HepG2 (cell line): Measurements from ENCODE around the gene ZNF582. TPM values are rescaled to one million over a fixed set of nuclear protein-coding genes. Genes with fewer than 3 reads are reported as not detected.

Experiments
- ATF3 ChIP-seq: sonication (generic); formaldehyde crosslinking; IDR thresholded peaks from 2 replicates; pipeline ENCODE4 v1.4.0; 2020; ENCODE audit warnings: missing genetic modification reagents
- BRCA1 ChIP-seq: sonication (generic); formaldehyde crosslinking; IDR thresholded peaks from 2 replicates; pipeline ENCODE4 v1.4.0; 2020; ENCODE audit warnings: missing genetic modification reagents
- HNF4A ChIP-seq: sonication (generic); formaldehyde crosslinking; IDR thresholded peaks from 2 replicates; pipeline ENCODE4 v1.4.0; 2020; ENCODE audit warnings: missing genetic modification reagents
- KAT2B ChIP-seq: fragments of 150-350 bp; IDR thresholded peaks from 2 replicates; pipeline ENCODE4 v1.6.1; 2014; ENCODE audit warnings: low read depth, low read length, borderline replicate concordance
- KLF12 ChIP-seq: sonication (generic); formaldehyde crosslinking; IDR thresholded peaks from 2 replicates; pipeline ENCODE4 v1.4.0; 2020; ENCODE audit warnings: missing genetic modification reagents, borderline replicate concordance
- MTA3 ChIP-seq: sonication (generic); formaldehyde crosslinking; IDR thresholded peaks from 2 replicates; pipeline ENCODE4 v1.4.0; 2020; ENCODE audit warnings: missing genetic modification reagents
- MXI1 ChIP-seq: IDR thresholded peaks from 3 replicates; pipeline ENCODE4 v1.6.1; 2012; ENCODE audit warnings: low read depth, low read length, inconsistent platforms, borderline replicate concordance
- PRMT3 ChIP-seq: sonication (generic); formaldehyde crosslinking; IDR thresholded peaks from 2 replicates; pipeline ENCODE4 v1.8.1; 2022; ENCODE audit warnings: low read depth, mild to moderate bottlenecking, moderate library complexity, missing genetic modification reagents, borderline replicate concordance
- ZNF34 ChIP-seq: sonication (generic); formaldehyde crosslinking; IDR thresholded peaks from 2 replicates; pipeline ENCODE4 v1.4.0; 2020; ENCODE audit warnings: mild to moderate bottlenecking, missing genetic modification reagents, borderline replicate concordance
- ZNF703 ChIP-seq: sonication (generic); formaldehyde crosslinking; IDR thresholded peaks from 2 replicates; pipeline ENCODE4 v1.5.1; 2020; ENCODE audit warnings: missing genetic modification reagents, mild to moderate bottlenecking, moderate library complexity, borderline replicate concordance
- ZNF737 ChIP-seq: sonication (generic); formaldehyde crosslinking; IDR thresholded peaks from 2 replicates; pipeline ENCODE4 v1.5.0; 2020; ENCODE audit warnings: missing genetic modification reagents, mild to moderate bottlenecking, borderline replicate concordance
- ZNF777 ChIP-seq: sonication (generic); formaldehyde crosslinking; IDR thresholded peaks from 2 replicates; pipeline ENCODE4 v1.4.0; 2020; ENCODE audit warnings: missing genetic modification reagents
- ZNF850 ChIP-seq: sonication (generic); formaldehyde crosslinking; conservative IDR thresholded peaks from 2 replicates; pipeline ENCODE4 v1.9.0; 2021; ENCODE audit warnings: mild to moderate bottlenecking, missing genetic modification reagents
- polyA plus RNA-seq, 8 experiments: library from polyadenylated mRNA; depleted of rRNA in 3 of 8; stranded (reverse) in 7 of 8; unstranded in 1 of 8; fragments of >200 nt; fragmentation: Illumina TruSeq in 4 of 8; extraction: Trizol in 4 of 8; gene quantifications; 2 replicates each; pipeline versions ENCODE4 v1.2.1 to v1.2.3, GENCODE V29; 2011 to 2016; ENCODE audit warnings: low read depth in 4 of 8, missing spikeins in 1 of 8, mixed read lengths in 1 of 8; ENCODE audit not compliant: insufficient read depth in 1 of 8
- total RNA-seq, 5 experiments: library from RNA; depleted of rRNA; stranded (reverse); fragments of >200 nt; fragmentation: Illumina TruSeq; extraction: Trizol; gene quantifications; 2 replicates each; pipeline ENCODE4 v1.2.3, GENCODE V29; 2016; ENCODE audit warnings: low read depth in 1 of 5
- TF ChIP-seq, protein P1 (sequence below): sonication (generic); formaldehyde crosslinking; IDR thresholded peaks from 2 replicates; pipeline ENCODE4 v1.4.0; 2020; ENCODE audit warnings: mild to moderate bottlenecking, missing genetic modification reagents
- TF ChIP-seq, protein P2 (sequence below): IDR thresholded peaks from 2 replicates; pipeline ENCODE4 v1.6.1; 2016; ENCODE audit warnings: control low read depth
- TF ChIP-seq, protein P3 (sequence below): sonication (generic); formaldehyde crosslinking; IDR thresholded peaks from 2 replicates; pipeline ENCODE4 v1.5.1; 2020; ENCODE audit warnings: mild to moderate bottlenecking, missing genetic modification reagents

The ZNF582 gene
- total and polyA plus RNA-seq, 2 of the 13 experiments (the other 11 are each of a cell fraction or from before 2014, with no cell fraction given) = 0.83 to 1.6 TPM

DNA sequence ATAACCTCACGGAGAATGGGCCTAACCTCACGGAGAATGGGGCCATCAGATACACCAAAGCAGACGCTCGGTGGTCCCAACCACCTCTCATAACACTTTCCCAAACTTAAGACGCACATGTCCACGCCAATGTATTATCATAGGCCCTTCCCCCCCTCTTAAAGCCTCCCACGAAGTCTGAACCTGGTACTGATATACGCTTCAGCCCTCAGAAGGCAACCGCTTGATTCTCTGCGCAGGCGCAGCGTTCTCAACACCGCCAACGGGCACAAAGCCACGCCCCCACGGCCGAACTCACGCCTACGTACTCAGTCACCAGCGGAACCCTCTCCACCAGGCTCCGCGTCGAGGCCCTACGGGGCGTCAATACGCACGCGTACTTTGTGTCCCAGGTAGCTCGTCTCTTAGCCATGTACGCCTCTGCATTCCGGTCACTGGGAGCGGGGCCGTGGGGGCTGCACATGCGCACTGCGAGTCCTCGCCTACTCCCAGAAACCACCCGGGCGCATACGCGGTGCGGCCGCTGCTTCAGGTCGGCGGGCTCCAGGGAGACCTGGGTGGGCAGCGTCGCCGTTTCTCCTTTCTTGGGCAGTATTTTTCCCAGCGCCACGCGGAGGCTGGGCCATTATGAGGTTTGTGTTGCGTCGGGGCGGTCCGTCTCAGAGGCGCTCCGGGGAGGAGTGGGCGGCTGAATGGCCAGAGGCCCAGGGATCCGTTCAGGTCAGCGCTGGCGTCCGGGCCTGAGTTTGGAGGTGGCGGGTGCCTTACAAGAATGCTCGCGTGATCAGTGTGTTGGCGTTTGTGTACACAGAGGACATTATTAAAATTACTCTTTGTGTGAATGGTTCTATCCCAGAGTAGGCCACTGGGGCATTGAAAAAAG lies 25.3 kb downstream of the ZNF582 start (continued):
- TF ChIP-seq, protein P1, sequence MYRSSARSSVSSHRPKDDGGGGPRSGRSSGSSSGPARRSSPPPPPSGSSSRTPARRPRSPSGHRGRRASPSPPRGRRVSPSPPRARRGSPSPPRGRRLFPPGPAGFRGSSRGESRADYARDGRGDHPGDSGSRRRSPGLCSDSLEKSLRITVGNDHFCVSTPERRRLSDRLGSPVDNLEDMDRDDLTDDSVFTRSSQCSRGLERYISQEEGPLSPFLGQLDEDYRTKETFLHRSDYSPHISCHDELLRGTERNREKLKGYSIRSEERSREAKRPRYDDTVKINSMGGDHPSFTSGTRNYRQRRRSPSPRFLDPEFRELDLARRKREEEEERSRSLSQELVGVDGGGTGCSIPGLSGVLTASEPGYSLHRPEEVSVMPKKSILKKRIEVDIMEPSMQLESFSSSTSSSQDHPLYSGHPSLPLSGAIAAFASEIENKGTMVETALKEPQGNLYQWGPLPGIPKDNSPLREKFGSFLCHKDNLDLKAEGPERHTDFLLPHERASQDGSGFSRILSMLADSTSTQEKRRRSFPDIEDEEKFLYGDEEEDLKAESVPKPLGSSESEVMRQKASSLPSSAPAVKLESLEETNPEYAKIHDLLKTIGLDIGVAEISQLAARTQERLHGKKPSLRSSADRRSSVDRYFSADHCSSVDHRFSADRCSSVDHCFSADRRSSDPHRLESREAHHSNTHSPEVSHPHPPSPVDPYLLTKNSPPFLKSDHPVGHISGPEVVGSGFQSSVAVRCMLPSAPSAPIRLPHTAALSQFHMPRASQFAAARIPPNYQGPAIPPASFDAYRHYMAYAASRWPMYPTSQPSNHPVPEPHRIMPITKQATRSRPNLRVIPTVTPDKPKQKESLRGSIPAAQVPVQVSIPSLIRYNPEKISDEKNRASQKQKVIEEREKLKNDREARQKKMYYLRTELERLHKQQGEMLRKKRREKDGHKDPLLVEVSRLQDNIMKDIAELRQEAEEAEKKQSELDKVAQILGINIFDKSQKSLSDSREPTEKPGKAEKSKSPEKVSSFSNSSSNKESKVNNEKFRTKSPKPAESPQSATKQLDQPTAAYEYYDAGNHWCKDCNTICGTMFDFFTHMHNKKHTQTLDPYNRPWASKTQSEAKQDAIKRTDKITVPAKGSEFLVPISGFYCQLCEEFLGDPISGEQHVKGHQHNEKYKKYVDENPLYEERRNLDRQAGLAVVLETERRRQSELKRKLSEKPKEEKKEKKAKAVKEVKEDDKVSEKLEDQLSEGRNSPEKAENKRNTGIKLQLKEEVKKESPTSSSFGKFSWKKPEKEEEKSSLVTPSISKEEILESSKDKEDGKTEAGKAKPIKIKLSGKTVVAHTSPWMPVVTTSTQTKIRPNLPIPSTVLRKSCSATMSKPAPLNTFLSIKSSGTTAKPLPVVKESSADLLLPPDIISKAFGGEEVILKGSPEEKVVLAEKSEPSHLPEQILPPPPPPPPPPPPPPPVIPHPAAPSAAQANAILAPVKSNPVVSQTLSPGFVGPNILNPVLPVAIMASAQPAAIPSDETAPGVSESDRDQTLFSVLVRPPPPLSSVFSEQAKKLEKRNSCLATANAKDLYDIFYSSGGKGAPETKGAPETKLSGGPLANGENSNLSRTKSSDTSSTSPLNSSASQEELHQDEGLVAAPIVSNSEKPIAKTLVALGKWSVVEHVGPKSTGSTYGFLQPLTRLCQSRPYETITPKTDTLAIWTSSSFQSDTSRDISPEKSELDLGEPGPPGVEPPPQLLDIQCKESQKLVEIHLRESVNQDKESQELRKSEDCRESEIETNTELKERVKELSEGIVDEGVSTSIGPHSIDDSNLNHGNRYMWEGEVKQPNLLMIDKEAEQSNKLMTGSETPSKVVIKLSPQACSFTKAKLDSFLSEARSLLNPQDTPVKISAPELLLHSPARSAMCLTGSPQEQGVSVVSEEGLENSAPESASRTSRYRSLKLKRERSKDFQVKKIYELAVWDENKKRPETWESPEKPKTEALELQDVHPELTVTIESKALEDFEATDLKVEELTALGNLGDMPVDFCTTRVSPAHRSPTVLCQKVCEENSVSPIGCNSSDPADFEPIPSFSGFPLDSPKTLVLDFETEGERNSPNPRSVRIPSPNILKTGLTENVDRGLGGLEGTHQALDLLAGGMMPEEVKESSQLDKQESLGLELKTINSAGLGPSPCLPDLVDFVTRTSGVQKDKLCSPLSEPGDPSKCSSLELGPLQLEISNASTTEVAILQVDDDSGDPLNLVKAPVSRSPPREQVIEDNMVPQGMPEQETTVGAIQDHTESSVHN (CRISPR knock-in tag) = no peak
- TF ChIP-seq HNF4A (CRISPR knock-in tag) (no peak; the same call in 1 of the 2 replicates), ZNF850 (CRISPR knock-in tag) (no peak), KAT2B (no peak), ZNF737 (CRISPR knock-in tag) (no peak), MTA3 (CRISPR knock-in tag) (no peak), ZNF34 (CRISPR knock-in tag) (no peak), ZNF777 (CRISPR knock-in tag) (peak; percentile 78), ATF3 (CRISPR knock-in tag) (no peak), ZNF703 (CRISPR knock-in tag) (no peak), MXI1 (0 out of 3 replicates have a peak, but pooled peaks have one; percentile 25), PRMT3 (CRISPR knock-in tag) (no peak), BRCA1 (no peak), KLF12 (CRISPR knock-in tag) (no peak)
- TF ChIP-seq, protein P2, sequence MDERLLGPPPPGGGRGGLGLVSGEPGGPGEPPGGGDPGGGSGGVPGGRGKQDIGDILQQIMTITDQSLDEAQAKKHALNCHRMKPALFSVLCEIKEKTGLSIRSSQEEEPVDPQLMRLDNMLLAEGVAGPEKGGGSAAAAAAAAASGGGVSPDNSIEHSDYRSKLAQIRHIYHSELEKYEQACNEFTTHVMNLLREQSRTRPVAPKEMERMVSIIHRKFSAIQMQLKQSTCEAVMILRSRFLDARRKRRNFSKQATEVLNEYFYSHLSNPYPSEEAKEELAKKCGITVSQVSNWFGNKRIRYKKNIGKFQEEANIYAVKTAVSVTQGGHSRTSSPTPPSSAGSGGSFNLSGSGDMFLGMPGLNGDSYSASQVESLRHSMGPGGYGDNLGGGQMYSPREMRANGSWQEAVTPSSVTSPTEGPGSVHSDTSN (CRISPR knock-in tag) = no peak
- TF ChIP-seq, protein P3, sequence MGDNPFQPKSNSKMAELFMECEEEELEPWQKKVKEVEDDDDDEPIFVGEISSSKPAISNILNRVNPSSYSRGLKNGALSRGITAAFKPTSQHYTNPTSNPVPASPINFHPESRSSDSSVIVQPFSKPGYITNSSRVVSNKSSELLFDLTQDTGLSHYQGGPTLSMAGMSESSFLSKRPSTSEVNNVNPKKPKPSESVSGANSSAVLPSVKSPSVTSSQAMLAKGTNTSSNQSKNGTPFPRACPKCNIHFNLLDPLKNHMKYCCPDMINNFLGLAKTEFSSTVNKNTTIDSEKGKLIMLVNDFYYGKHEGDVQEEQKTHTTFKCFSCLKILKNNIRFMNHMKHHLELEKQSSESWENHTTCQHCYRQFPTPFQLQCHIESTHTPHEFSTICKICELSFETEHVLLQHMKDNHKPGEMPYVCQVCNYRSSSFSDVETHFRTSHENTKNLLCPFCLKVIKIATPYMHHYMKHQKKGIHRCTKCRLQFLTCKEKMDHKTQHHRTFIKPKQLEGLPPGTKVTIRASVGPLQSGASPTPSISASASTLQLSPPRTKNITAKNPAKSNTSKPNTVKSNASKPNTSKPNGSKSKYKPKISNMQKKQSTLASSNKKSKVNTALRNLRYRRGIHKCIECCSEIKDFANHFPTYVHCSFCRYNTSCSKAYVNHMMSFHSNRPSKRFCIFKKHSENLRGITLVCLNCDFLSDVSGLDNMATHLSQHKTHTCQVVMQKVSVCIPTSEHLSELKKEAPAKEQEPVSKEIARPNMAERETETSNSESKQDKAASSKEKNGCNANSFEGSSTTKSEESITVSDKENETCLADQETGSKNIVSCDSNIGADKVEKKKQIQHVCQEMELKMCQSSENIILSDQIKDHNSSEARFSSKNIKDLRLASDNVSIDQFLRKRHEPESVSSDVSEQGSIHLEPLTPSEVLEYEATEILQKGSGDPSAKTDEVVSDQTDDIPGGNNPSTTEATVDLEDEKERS = no peak
